HG03159 (cell line): ENCODE results near the gene ADRA1B.

Experiments
- ATAC-seq: cut with Tn5 transposase; IDR thresholded peaks from one replicate; pipeline ENCODE4 v1.9.1; 2021; ENCODE audit warnings: mild to moderate bottlenecking, moderate library complexity; ENCODE audit not compliant: unreplicated experiment

The ADRA1B gene

DNA sequence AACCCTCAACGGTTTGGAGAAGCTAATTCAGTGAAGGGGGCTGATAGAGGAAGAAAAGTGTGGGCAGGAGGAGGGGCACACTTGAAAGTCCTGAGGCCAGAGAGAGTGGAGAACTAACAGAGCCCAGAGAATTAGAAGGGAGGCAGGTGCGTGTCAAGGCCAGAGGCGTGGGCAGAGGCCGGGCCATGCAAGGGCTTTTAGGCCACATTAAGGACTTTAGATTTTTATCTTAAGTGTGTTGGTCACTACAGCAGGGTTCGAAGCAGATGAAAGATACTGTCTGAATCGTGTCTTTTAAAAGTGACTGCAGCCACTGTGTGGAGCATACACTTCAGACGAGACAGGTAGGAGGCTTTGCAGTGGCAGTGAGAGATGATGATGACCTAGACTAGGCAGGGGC is 6.7 kb downstream of the ADRA1B start:
- ATAC-seq, result no peak

DNA sequence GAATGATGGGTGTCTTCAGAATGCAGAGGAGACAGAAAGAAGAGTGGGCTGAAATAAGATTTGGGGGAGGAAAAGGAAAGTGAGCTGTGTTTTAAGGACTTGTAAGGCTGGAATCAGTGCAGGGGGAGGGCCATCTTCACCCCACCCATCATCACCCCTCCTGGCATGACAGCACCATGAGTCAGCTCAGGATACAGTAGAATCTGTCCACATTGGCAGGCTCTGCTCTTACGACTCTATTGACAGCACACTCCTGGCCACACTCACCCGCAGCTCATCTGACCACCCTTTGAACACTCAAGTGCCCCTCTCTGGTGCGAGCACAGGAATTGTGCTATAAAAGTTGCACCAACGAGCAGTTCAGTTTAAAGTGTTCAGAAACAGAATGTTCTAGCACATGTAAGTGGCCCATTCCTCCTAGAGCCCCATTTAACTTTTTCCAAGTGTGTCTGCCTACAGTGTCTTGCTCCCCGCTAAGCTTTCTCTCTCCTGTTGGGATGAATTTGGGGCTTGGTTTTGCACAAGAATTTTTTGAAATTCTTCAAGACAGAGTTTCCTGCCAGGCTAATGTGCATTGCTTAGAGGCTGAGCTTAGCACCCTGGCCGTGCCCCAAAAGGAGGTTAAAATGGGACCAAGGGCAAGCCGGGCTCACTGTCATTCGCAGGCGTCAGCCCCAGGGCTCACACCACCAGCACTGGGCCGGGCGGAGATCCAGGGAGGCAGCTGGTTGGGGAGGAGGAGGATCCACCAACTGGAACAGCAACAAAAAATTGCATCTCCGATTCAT is 12.0 kb downstream of the ADRA1B start:
- ATAC-seq, result no peak

DNA sequence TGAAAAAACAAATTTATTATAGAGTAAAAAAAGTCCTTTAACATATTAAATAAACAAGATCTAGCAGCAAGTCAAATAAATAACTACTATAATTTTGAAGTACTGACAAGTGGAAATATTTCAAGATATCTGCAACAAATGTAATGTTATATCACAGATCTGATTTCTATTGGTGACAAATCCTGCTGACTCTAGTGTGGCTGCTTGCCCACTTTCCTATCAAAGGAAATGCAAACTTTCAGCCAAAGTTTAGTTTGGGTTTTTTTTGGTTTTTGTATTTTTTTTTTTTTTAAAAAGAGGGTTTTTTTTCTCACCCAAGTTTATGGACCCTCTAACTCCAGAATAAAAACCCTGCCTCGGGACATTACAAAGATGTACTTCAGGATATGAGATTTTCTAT is 12.9 kb downstream of the ADRA1B start:
- no peak for ATAC-seq

GRCh38 chr5:159933531-159934485 is 17.5 kb downstream of the ADRA1B start:
- no peak for ATAC-seq

DNA sequence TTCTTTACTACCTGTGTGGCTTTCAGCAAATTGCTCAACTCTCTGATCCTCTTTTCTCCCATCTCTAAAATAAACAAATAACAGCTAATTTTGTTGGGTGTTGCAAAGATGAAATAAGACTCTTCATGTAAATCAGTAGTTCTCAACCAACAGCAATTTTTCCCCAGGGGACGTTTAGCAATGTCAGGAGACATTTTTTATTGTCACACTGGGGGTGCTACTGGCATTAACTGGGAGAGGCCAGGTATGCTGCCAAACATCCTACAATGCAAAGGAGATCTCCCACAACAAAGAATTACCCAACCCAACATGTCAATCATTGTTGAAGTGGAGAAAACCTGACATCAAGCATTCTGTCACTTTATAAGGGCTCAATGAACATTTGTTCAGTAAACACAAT is 19.7 kb downstream of the ADRA1B start:
- no peak for ATAC-seq

- no peak for ATAC-seq
These were observed 20.5 kb downstream of the ADRA1B start for GRCh38 chr5:159936686-159937329.

- ATAC-seq, result no peak
These were observed 21.3 kb downstream of the ADRA1B start for GRCh38 chr5:159937580-159937979.

GRCh38 chr5:159943326-159943725 is 27.0 kb downstream of the ADRA1B start:
- ATAC-seq, result no peak

GRCh38 chr5:159944056-159944600 is 27.8 kb downstream of the ADRA1B start:
- ATAC-seq, result no peak

- no peak for ATAC-seq
These were observed 29.1 kb downstream of the ADRA1B start for GRCh38 chr5:159945359-159945758.

GRCh38 chr5:159947708-159948358 is 31.6 kb downstream of the ADRA1B start:
- ATAC-seq, result no peak

GRCh38 chr5:159951387-159951786 is 35.1 kb downstream of the ADRA1B start:
- ATAC-seq, result no peak

GRCh38 chr5:159951834-159952233 is 35.6 kb downstream of the ADRA1B start:
- no peak for ATAC-seq

GRCh38 chr5:159953609-159954008 is 37.3 kb downstream of the ADRA1B start:
- ATAC-seq, result no peak

- ATAC-seq, result no peak
These were observed 38.9 kb downstream of the ADRA1B start for GRCh38 chr5:159955056-159955624.

DNA sequence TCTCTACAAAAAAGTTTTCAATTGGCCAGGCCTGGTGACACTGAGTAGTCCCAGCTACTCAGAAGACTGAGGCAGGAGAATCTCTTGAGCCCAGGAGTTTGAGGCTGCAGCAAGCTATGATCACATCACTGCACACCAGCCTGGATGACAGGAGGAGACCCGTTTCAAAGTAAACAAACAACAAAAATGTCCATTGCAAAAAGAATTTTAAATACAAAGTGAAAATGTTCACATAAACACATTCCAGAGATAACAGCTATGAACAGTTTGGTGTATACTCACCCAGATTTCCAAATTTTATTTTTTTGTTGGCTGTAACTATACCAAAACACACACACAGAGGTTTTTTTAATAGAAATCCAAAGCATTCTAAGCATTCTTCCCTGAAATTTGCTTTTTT is 39.8 kb downstream of the ADRA1B start:
- ATAC-seq, result no peak

DNA sequence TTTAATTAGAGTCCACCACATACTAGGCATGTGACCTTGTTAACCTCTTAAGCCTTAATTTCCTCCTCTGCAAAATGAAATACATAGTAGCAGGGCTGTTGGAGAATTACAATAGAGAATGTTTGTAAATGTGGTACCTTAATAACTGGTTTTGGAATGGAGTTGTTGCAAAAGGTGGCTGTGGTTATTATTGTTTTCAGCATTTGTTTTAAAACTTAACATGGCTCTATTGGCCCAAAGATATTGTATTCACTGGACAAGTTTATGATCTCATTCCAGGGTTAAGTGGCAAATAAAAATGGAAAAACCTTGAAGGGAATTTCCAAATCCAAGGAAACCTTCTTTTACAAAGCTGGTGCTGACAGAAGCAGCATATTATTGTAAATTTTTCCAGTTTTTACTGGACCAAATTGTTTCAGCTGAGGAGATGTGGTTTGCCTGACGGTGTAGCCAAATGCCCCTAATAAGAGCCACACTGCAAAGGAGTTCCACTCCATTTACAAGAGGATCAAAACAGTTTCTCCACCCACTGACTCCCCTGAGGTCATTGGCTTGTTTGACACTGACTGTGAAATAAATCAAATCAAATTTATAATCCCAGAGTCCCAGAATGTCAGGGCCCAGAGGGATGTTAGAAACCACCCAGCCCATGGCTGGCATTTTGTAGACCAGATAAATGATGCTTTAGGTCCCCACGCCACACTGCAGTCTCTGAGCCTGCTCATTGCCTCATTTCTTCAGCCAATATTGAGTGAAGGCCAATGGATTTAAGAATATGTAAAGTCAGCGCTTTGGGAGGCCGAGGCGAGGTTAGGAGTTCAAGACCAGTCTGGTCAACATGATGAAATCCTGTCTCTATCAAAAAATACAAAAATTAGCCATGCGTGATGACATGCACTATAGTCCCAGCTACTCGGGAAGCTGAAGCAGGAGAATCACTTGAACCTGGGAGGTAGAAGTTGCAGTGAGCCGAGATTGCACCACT is 45.2 kb downstream of the ADRA1B start:
- no peak for ATAC-seq

- no peak for ATAC-seq
These were observed 45.9 kb downstream of the ADRA1B start for GRCh38 chr5:159962214-159962613.

DNA sequence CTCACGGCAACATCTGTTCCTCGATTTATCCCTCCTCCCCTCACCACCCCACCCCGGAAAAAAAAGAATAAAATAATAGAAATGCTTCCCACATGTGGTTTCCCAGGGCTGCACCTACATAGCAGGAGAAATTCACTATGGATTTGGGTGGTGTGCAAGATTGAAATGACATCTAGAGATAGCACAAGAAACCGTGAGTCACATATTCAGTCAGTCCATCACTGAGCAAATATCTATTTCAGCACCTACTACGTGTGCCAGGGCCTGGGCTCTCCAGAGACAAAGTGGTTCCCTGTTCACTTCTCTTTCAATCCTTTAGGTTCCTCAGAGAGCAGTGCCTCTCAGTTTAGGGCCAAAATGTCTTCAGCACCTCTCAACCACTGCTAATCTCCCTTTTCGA is 47.7 kb downstream of the ADRA1B start:
- no peak for ATAC-seq
